HepG2 (cell line): ENCODE measurements around the gene ZNF546. TPM values are rescaled to one million over a fixed set of nuclear protein-coding genes. Genes with fewer than 3 reads are reported as not detected.

Experiments used
- ARHGAP35 ChIP-seq: sonication (generic); formaldehyde crosslinking; IDR thresholded peaks from 2 replicates; pipeline ENCODE4 v1.9.0; 2022; ENCODE audit warnings: mild to moderate bottlenecking, inconsistent platforms, moderate library complexity, missing genetic modification reagents, borderline replicate concordance
- GZF1 ChIP-seq: sonication (generic); formaldehyde crosslinking; IDR thresholded peaks from 2 replicates; pipeline ENCODE4 v1.5.1; 2020; ENCODE audit warnings: mild to moderate bottlenecking, missing genetic modification reagents
- HHEX ChIP-seq: IDR thresholded peaks from 2 replicates; pipeline ENCODE4 v1.6.1; 2016; ENCODE audit warnings: control low read depth
- KDM4B ChIP-seq: sonication (generic); formaldehyde crosslinking; IDR thresholded peaks from 2 replicates; pipeline ENCODE4 v1.4.0; 2020; ENCODE audit warnings: missing genetic modification reagents
- NFE2L2 ChIP-seq: fragments of 150-350 bp; IDR thresholded peaks from 2 replicates; pipeline ENCODE4 v1.6.1; 2014; ENCODE audit warnings: low read length
- NFYB ChIP-seq: sonication (generic); formaldehyde crosslinking; IDR thresholded peaks from 2 replicates; pipeline ENCODE4 v1.4.0; 2020; ENCODE audit warnings: missing genetic modification reagents
- POLR2AphosphoS2 ChIP-seq: IDR thresholded peaks from 2 replicates; pipeline ENCODE4 v1.6.1; 2011; ENCODE audit warnings: low read depth, low read length, improper control_type of control experiment
- POLR2G ChIP-seq: fragments of 200-400 bp; formaldehyde crosslinking; IDR thresholded peaks from 2 replicates; pipeline ENCODE4 v1.6.1; 2018; ENCODE audit warnings: mild to moderate bottlenecking, low read depth, low read length, moderate library complexity
- RBM22 ChIP-seq: fragments of 200-400 bp; formaldehyde crosslinking; optimal IDR thresholded peaks from 2 replicates; pipeline ENCODE3; 2017; ENCODE audit warnings: mild to moderate bottlenecking, low read length, moderate library complexity
- RBM39 ChIP-seq: fragments of 200-400 bp; formaldehyde crosslinking; IDR thresholded peaks from one replicate; pipeline ENCODE4 v1.6.1; 2018; ENCODE audit warnings: antibody characterized with exemption, mild to moderate bottlenecking, low read depth, low read length; ENCODE audit not compliant: poor library complexity, severe bottlenecking
- RCOR2 ChIP-seq: IDR thresholded peaks from 2 replicates; pipeline ENCODE4 v1.6.1; 2016; ENCODE audit warnings: missing biosample characterization, missing genetic modification reagents
- SIN3B ChIP-seq: fragments of 150-350 bp; IDR thresholded peaks from 2 replicates; pipeline ENCODE4 v1.6.1; 2014; ENCODE audit warnings: low read length
- SIX4 ChIP-seq: sonication (generic); formaldehyde crosslinking; IDR thresholded peaks from 2 replicates; pipeline ENCODE4 v1.4.0; 2020; ENCODE audit warnings: missing genetic modification reagents
- SMAD1 ChIP-seq: sonication (generic); formaldehyde crosslinking; IDR thresholded peaks from 2 replicates; pipeline ENCODE4 v1.4.0; 2020; ENCODE audit warnings: missing genetic modification reagents, low read depth, mild to moderate bottlenecking, borderline replicate concordance
- SMYD3 ChIP-seq: sonication (generic); formaldehyde crosslinking; IDR thresholded peaks from 2 replicates; pipeline ENCODE4 v1.8.1; 2023; ENCODE audit warnings: mild to moderate bottlenecking, missing genetic modification reagents
- TBX3 ChIP-seq: fragments of 450-650 bp; IDR thresholded peaks from 2 replicates; pipeline ENCODE4 v1.6.1; 2017; ENCODE audit warnings: antibody characterized with exemption, mild to moderate bottlenecking, inconsistent platforms, borderline replicate concordance
- TCF7 ChIP-seq: sonication (generic); IDR thresholded peaks from 2 replicates; pipeline ENCODE4 v1.6.1; 2016; ENCODE audit warnings: antibody characterized with exemption, low read depth
- ZBTB21 ChIP-seq: sonication (generic); formaldehyde crosslinking; IDR thresholded peaks from 2 replicates; pipeline ENCODE4 v1.4.0; 2020; ENCODE audit warnings: missing genetic modification reagents
- ZBTB3 ChIP-seq: sonication (generic); formaldehyde crosslinking; IDR thresholded peaks from 2 replicates; pipeline ENCODE4 v1.4.0; 2020; ENCODE audit warnings: low read depth, mild to moderate bottlenecking, moderate library complexity, missing genetic modification reagents, borderline replicate concordance
- ZFP36L1 ChIP-seq: sonication (generic); formaldehyde crosslinking; IDR thresholded peaks from 2 replicates; pipeline ENCODE4 v1.8.0; 2022; ENCODE audit warnings: mild to moderate bottlenecking, missing genetic modification reagents, moderate library complexity
- ZNF20 ChIP-seq: sonication (generic); formaldehyde crosslinking; IDR thresholded peaks from 2 replicates; pipeline ENCODE4 v1.4.0; 2020; ENCODE audit warnings: mild to moderate bottlenecking, moderate library complexity, missing genetic modification reagents
- ZNF383 ChIP-seq: sonication (generic); formaldehyde crosslinking; IDR thresholded peaks from 2 replicates; pipeline ENCODE4 v1.4.0; 2020; ENCODE audit warnings: missing genetic modification reagents, mild to moderate bottlenecking, borderline replicate concordance
- ZNF552 ChIP-seq: sonication (generic); formaldehyde crosslinking; IDR thresholded peaks from 2 replicates; pipeline ENCODE4 v1.9.0; 2022; ENCODE audit warnings: missing genetic modification reagents, mild to moderate bottlenecking, borderline replicate concordance
- ZNF75D ChIP-seq: sonication (generic); formaldehyde crosslinking; IDR thresholded peaks from 2 replicates; pipeline ENCODE4 v1.8.1; 2023; ENCODE audit warnings: missing genetic modification reagents, mild to moderate bottlenecking, borderline replicate concordance
- ZNF841 ChIP-seq: sonication (generic); formaldehyde crosslinking; IDR thresholded peaks from 2 replicates; pipeline ENCODE4 v1.8.1; 2023; ENCODE audit warnings: missing genetic modification reagents, borderline replicate concordance
- polyA plus RNA-seq, 8 experiments: library from polyadenylated mRNA; depleted of rRNA in 3 of 8; stranded (reverse) in 7 of 8; unstranded in 1 of 8; fragments of >200 nt; fragmentation: Illumina TruSeq in 4 of 8; extraction: Trizol in 4 of 8; gene quantifications; 2 replicates each; pipeline versions ENCODE4 v1.2.1 to v1.2.3, GENCODE V29; 2011 to 2016; ENCODE audit warnings: low read depth in 4 of 8, missing spikeins in 1 of 8, mixed read lengths in 1 of 8; ENCODE audit not compliant: insufficient read depth in 1 of 8
- total RNA-seq, 5 experiments: library from RNA; depleted of rRNA; stranded (reverse); fragments of >200 nt; fragmentation: Illumina TruSeq; extraction: Trizol; gene quantifications; 2 replicates each; pipeline ENCODE4 v1.2.3, GENCODE V29; 2016; ENCODE audit warnings: low read depth in 1 of 5
- TF ChIP-seq, protein P1 (sequence below): IDR thresholded peaks from 2 replicates; pipeline ENCODE4 v1.6.1; 2016; ENCODE audit warnings: missing genetic modification reagents, missing compliant biosample characterization
- TF ChIP-seq, protein P2 (sequence below): sonication (generic); formaldehyde crosslinking; IDR thresholded peaks from 2 replicates; pipeline ENCODE4 v1.5.1; 2020; ENCODE audit warnings: missing genetic modification reagents, mild to moderate bottlenecking, borderline replicate concordance
- TF ChIP-seq, protein P3 (sequence below): sonication (generic); formaldehyde crosslinking; IDR thresholded peaks from 2 replicates; pipeline ENCODE4 v1.8.0; 2022; ENCODE audit warnings: low read depth, missing genetic modification reagents
- TF ChIP-seq, protein P4 (sequence below): sonication (generic); formaldehyde crosslinking; IDR thresholded peaks from 2 replicates; pipeline ENCODE4 v1.4.0; 2020; ENCODE audit warnings: missing genetic modification reagents

The ZNF546 gene
- total and polyA plus RNA-seq, 2 of the 13 experiments (the other 11 are each of a cell fraction or from before 2014, with no cell fraction given), result 2.2 to 4.1 TPM

DNA sequence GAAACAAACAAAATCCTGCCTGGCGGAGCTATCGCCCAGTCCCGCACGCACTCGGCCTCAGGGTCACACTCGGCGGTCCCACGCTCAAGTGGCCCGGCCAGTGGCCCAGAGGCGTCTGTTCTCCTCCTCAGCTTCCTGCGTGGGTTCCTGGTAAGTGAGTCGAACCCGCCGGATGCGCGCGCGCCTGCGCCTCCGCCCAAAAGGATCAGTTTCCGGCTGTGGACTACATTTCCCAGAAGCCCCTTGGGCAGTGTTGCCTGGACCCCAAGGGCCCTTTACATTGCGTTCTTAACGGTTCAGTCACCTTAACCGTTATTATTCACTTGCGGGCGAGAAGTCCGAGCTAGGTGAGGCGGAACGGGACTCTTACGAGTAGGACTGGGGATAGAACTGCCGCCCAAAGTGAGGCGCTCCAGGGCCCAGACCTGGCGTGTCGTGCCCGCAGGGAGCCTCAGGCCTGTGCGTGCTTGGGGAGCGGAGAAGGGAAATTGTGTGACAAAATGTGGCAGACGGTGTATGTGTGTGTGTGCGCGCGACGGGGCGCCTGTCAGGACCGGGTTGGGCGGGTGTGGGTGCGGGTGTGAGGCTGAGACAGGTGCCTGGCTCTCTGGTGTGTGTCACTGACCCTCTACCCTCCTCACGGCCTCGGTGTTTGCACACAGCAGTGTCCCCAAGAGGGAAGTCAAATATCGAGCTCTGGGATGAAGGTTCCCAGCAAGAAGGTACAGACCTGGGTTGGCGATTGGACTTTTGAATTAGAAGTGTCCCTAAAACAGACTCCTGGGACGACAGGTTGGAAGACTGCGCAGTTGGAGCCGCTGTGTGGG is at the start of gene ZNF546 (continued):
- peak; percentile 67; the same call in 1 of the 2 replicates for TF ChIP-seq ZNF841
- TF ChIP-seq HHEX (CRISPR knock-in tag), result no peak
- TF ChIP-seq KDM4B (CRISPR knock-in tag), result no peak
- TF ChIP-seq ZNF75D (CRISPR knock-in tag), result no peak
- TF ChIP-seq ZFP36L1, result no peak
- TF ChIP-seq ZBTB3 (CRISPR knock-in tag), result 0 out of 2 replicates have a peak, but pooled peaks have one; percentile 75
- no peak for TF ChIP-seq TCF7
- no peak for TF ChIP-seq SIN3B
- TF ChIP-seq TBX3, result no peak
- peak; percentile 50; the same call in 1 of the 2 replicates for TF ChIP-seq ZNF383
- TF ChIP-seq SMAD1 (CRISPR knock-in tag), result peak; percentile 86; the same call in 1 of the 2 replicates
- no peak for TF ChIP-seq POLR2AphosphoS2
- TF ChIP-seq ZNF552 (CRISPR knock-in tag), result no peak; the same call in 1 of the 2 replicates
- peak; percentile 68; the same call in 1 of the 2 replicates for TF ChIP-seq SIX4
- TF ChIP-seq NFE2L2, result no peak
- TF ChIP-seq RBM22, result no peak
- TF ChIP-seq, protein P1, sequence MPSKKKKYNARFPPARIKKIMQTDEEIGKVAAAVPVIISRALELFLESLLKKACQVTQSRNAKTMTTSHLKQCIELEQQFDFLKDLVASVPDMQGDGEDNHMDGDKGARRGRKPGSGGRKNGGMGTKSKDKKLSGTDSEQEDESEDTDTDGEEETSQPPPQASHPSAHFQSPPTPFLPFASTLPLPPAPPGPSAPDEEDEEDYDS (CRISPR knock-in tag), result peak; percentile 50; the same call in 1 of the 2 replicates
- TF ChIP-seq NFYB, result no peak; the same call in 1 of the 2 replicates
- TF ChIP-seq GZF1 (CRISPR knock-in tag), result 0 out of 2 replicates have a peak, but pooled peaks have one; percentile 56
- TF ChIP-seq RBM39, result peak; percentile 62
- TF ChIP-seq POLR2G, result peak; percentile 90
- TF ChIP-seq, protein P2, sequence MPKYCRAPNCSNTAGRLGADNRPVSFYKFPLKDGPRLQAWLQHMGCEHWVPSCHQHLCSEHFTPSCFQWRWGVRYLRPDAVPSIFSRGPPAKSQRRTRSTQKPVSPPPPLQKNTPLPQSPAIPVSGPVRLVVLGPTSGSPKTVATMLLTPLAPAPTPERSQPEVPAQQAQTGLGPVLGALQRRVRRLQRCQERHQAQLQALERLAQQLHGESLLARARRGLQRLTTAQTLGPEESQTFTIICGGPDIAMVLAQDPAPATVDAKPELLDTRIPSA, result no peak
- TF ChIP-seq RCOR2 (CRISPR knock-in tag), result 0 out of 2 replicates have a peak, but pooled peaks have one; percentile 17
- TF ChIP-seq, protein P3, sequence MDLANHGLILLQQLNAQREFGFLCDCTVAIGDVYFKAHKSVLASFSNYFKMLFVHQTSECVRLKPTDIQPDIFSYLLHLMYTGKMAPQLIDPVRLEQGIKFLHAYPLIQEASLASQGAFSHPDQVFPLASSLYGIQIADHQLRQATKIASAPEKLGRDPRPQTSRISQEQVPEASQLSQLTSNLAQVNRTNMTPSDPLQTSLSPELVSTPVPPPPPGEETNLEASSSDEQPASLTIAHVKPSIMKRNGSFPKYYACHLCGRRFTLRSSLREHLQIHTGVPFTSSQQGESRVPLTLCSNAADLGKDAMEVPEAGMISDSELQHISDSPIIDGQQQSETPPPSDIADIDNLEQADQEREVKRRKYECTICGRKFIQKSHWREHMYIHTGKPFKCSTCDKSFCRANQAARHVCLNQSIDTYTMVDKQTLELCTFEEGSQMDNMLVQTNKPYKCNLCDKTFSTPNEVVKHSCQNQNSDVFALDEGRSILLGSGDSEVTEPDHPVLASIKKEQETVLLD, result no peak
- TF ChIP-seq, protein P4, sequence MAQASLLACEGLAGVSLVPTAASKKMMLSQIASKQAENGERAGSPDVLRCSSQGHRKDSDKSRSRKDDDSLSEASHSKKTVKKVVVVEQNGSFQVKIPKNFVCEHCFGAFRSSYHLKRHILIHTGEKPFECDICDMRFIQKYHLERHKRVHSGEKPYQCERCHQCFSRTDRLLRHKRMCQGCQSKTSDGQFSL (CRISPR knock-in tag), result no peak
- TF ChIP-seq ARHGAP35 (CRISPR knock-in tag), result peak; percentile 78; the same call in 1 of the 2 replicates
- TF ChIP-seq SMYD3 (CRISPR knock-in tag), result no peak; the same call in 1 of the 2 replicates
- TF ChIP-seq ZNF20 (CRISPR knock-in tag), result no peak
- TF ChIP-seq ZBTB21, result 0 out of 2 replicates have a peak, but pooled peaks have one; percentile 7
